CD14-positive monocyte (primary cell): ENCODE measurements around the gene MYO7B. TPM values are rescaled to one million over a fixed set of nuclear protein-coding genes. Genes with fewer than 3 reads are reported as not detected.

Experiments
- DNase-seq, 3 donors: peaks; one replicate each; pipeline ENCODE4 v3.0.0-alpha.2; 2011 to 2022
- H2AFZ ChIP-seq: 2 replicates; pipeline ENCODE4 v1.6.0; 2012; ENCODE audit warnings: mild to moderate bottlenecking, low read depth, low read length, inconsistent platforms; ENCODE audit not compliant: insufficient read depth, poor library complexity, severe bottlenecking
- H3K27ac ChIP-seq, 2 donors: 1 replicate in 1 of 2; 2 replicates in 1 of 2; pipeline ENCODE4 v1.5.1; 2012 to 2013; ENCODE audit warnings: low read length in 2 of 2, control low read depth in 1 of 2, inconsistent platforms in 1 of 2, low read depth in 1 of 2, mild to moderate bottlenecking in 1 of 2
- H3K27me3 ChIP-seq, 2 donors: one replicate each; pipeline versions ENCODE4 v1.6.0 to v1.6.1; 2011 to 2013; ENCODE audit warnings: low read length in 2 of 2; ENCODE audit not compliant: control insufficient read depth in 2 of 2, insufficient read depth in 2 of 2
- H3K36me3 ChIP-seq, 2 donors: replicated peaks in 1 of 2; 1 replicate in 1 of 2; 2 replicates in 1 of 2; pipeline versions ENCODE4 v1.5.1 to v1.6.1; 2012 to 2013; ENCODE audit warnings: low read length in 2 of 2, control low read depth in 1 of 2, inconsistent platforms in 1 of 2, mild to moderate bottlenecking in 1 of 2; ENCODE audit not compliant: insufficient read depth in 2 of 2, control insufficient read depth in 1 of 2
- H3K4me1 ChIP-seq, 2 donors: 1 replicate in 1 of 2; 2 replicates in 1 of 2; pipeline versions ENCODE4 v1.5.1 to v1.6.1; 2012 to 2013; ENCODE audit warnings: low read length in 2 of 2, control low read depth in 1 of 2, inconsistent platforms in 1 of 2, mild to moderate bottlenecking in 1 of 2, moderate library complexity in 1 of 2; ENCODE audit not compliant: insufficient read depth in 2 of 2, control insufficient read depth in 1 of 2
- H3K4me2 ChIP-seq: replicated peaks from 2 replicates; pipeline ENCODE3; 2012; ENCODE audit warnings: low read length, moderate library complexity, mild to moderate bottlenecking; ENCODE audit not compliant: poor library complexity, severe bottlenecking; ENCODE audit errors: extremely low read depth
- H3K4me3 ChIP-seq, 3 experiments: fragments of 200-600 bp in 1 of 3; sonication (generic) in 1 of 3; replicated peaks in 1 of 3; 1 replicate in 2 of 3; 2 replicates in 1 of 3; pipeline ENCODE4 v1.5.1; 2011 to 2013; ENCODE audit warnings: low read length in 3 of 3, mild to moderate bottlenecking in 3 of 3, control low read depth in 2 of 3, low read depth in 2 of 3, inconsistent platforms in 1 of 3, moderate library complexity in 1 of 3
- H3K79me2 ChIP-seq: 2 replicates; pipeline ENCODE4 v1.6.0; 2012; ENCODE audit warnings: mild to moderate bottlenecking, control low read depth, inconsistent platforms, low read length, moderate library complexity; ENCODE audit not compliant: insufficient read depth
- H3K9ac ChIP-seq: 2 replicates; pipeline ENCODE4 v1.6.0; 2017; ENCODE audit warnings: low read length, mild to moderate bottlenecking; ENCODE audit not compliant: insufficient read depth, poor library complexity, severe bottlenecking
- H3K9me3 ChIP-seq, 2 donors: replicated peaks in 1 of 2; 1 replicate in 1 of 2; 2 replicates in 1 of 2; pipeline versions ENCODE4 v1.5.1 to v1.6.1; 2012 to 2013; ENCODE audit warnings: low read length in 2 of 2, control low read depth in 1 of 2; ENCODE audit not compliant: control insufficient read depth in 1 of 2, insufficient read depth in 1 of 2
- H4K20me1 ChIP-seq: 2 replicates; pipeline ENCODE4 v1.6.0; 2012; ENCODE audit warnings: mild to moderate bottlenecking, low read length, control low read depth, moderate library complexity; ENCODE audit not compliant: insufficient read depth
- H3K27ac Mint-ChIP-seq, 7 donors: one replicate each; pipeline ENCODE4 v1.8.0; 2020; ENCODE audit warnings: mild to moderate bottlenecking in 7 of 7, mixed read lengths in 7 of 7, moderate library complexity in 6 of 7, inconsistent platforms in 2 of 7
- H3K27me3 Mint-ChIP-seq, 3 donors: one replicate each; pipeline ENCODE4 v1.8.0; 2021 to 2022; ENCODE audit warnings: low read depth in 3 of 3, mild to moderate bottlenecking in 3 of 3, mixed read lengths in 3 of 3, moderate library complexity in 3 of 3, inconsistent platforms in 1 of 3
- H3K36me3 Mint-ChIP-seq, 2 donors: one replicate each; pipeline ENCODE4 v1.8.0; 2020; ENCODE audit warnings: mixed read lengths in 2 of 2, inconsistent platforms in 1 of 2, mild to moderate bottlenecking in 1 of 2
- H3K4me1 Mint-ChIP-seq: one replicate; pipeline ENCODE4 v1.8.0; 2020; ENCODE audit warnings: mild to moderate bottlenecking, mixed read lengths
- H3K4me3 Mint-ChIP-seq, 2 donors: one replicate each; pipeline ENCODE4 v1.8.0; 2020; ENCODE audit warnings: mild to moderate bottlenecking in 2 of 2, mixed read lengths in 2 of 2, moderate library complexity in 1 of 2
- H3K9me3 Mint-ChIP-seq, 7 donors: one replicate each; pipeline ENCODE4 v1.8.0; 2020 to 2022; ENCODE audit warnings: mixed read lengths in 7 of 7, mild to moderate bottlenecking in 6 of 7, moderate library complexity in 6 of 7, inconsistent platforms in 2 of 7
- CTCF ChIP-seq: fragments of 200-600 bp; IDR thresholded peaks from one replicate; pipeline ENCODE4 v1.8.0; 2022; ENCODE audit warnings: antibody characterized with exemption, mild to moderate bottlenecking
- WGBS: methylation state at CpG from one replicate; pipeline ENCODE4 v1.1.5; 2013; ENCODE audit warnings: missing lambda C conversion rate; ENCODE audit not compliant: insufficient coverage; 5-methylcytosine and 5-hydroxymethylcytosine counted together
- intact Hi-C, 2 donors: fragments of 100-400 bp; cut with micrococcal nuclease; formaldehyde crosslinking; loops; one replicate each; pipeline versions ENCODE4 v1.15.0 to v1.15.1; 2023
- polyA plus RNA-seq, 3 donors: library from polyadenylated mRNA; depleted of rRNA in 1 of 3; unstranded in 2 of 3; stranded (reverse) in 1 of 3; fragments of 300-500 nt in 2 of 3; fragments of >200 nt in 1 of 3; fragmentation: Illumina TruSeq in 2 of 3; gene quantifications; 1 replicate in 2 of 3; 2 replicates in 1 of 3; pipeline ENCODE4 v1.2.3, GENCODE V29; 2012 to 2021

Gene MYO7B
- polyA plus RNA-seq, 3 donors: 7.3 to 9.8 (median 9.0) TPM

GRCh38 chr2:127596311-127597045, 61.0 kb downstream of the MYO7B start:
- Histone ChIP-seq H3K27me3 (no peaks in the 10 kb centered on the region), H3K4me3 (no peak overlapping the region), H3K36me3 (no peaks in the 10 kb centered on the region), H3K4me1 (no peaks in the 10 kb centered on the region), H3K27ac (no peak overlapping the region), H3K4me2 (no peak overlapping the region), H3K9ac (no peak overlapping the region), H4K20me1 (no peaks in the 10 kb centered on the region), H2AFZ (no peak overlapping the region), H3K9me3 (no peaks in the 10 kb centered on the region), H3K79me2 (no peaks in the 10 kb centered on the region)
- Mint-ChIP-seq H3K9me3 (peaks cover 0 to 2% (median 0%) of the 10 kb centered on the region in 7 donors), H3K4me1 (no peaks in the 10 kb centered on the region), H3K27ac (no peak overlapping the region), H3K27me3 (no peaks in the 10 kb centered on the region), H3K36me3 (no peaks in the 10 kb centered on the region), H3K4me3 (no peak overlapping the region)
- TF ChIP-seq CTCF: no peak
- WGBS: 94% methylated on average over 9 of the region's 14 CpGs
- no peak for DNase-seq
- intact Hi-C loops: no loop called here

GRCh38 chr2:127597046-127597983, 61.8 kb downstream of the MYO7B start:
- no peak for DNase-seq
- Histone ChIP-seq H2AFZ (no peak overlapping the region), H3K4me2 (no peak overlapping the region), H3K36me3 (no peaks in the 10 kb centered on the region), H3K4me1 (no peaks in the 10 kb centered on the region), H3K9ac (no peak overlapping the region), H3K27me3 (no peaks in the 10 kb centered on the region), H3K79me2 (no peaks in the 10 kb centered on the region), H4K20me1 (no peaks in the 10 kb centered on the region), H3K9me3 (peaks cover 0 to 2% of the 10 kb centered on the region in 2 donors), H3K27ac (no peak overlapping the region), H3K4me3 (no peak overlapping the region)
- intact Hi-C loops: no loop called here
- no peaks in the 10 kb centered on the region for H3K27me3 Mint-ChIP-seq
- no peak overlapping the region for H3K27ac Mint-ChIP-seq
- no peaks in the 10 kb centered on the region for H3K4me1 Mint-ChIP-seq
- no peaks in the 10 kb centered on the region for H3K36me3 Mint-ChIP-seq
- H3K9me3 Mint-ChIP-seq: peaks cover 0 to 5% (median 2%) of the 10 kb centered on the region in 7 donors
- H3K4me3 Mint-ChIP-seq: no peak overlapping the region
- no peak for TF ChIP-seq CTCF
- 94% methylated on average over 9 of the region's 17 CpGs for WGBS
